Activated CD4-positive, alpha-beta T cell treated with anti-CD3 and anti-CD28 coated beads, Interleukin-2, amount 10 ng/mL, durations not matched to agents 7 days and 5 days (primary cell): ENCODE results near the gene SH3RF3. TPM values are rescaled to one million over a fixed set of nuclear protein-coding genes. Genes with fewer than 3 reads are reported as not detected.

Experiments used
- CTCF ChIA-PET: fragments of 350-600 bp; sonication (Branson Sonifier 250); formaldehyde crosslinking; loops from one replicate; lab custom pipeline; 2021; ENCODE audit warnings: antibody characterized with exemption; lab: Charles Lee
- POLR2A ChIA-PET: fragments of 350-600 bp; sonication (Branson Sonifier 250); formaldehyde crosslinking; loops from one replicate; lab custom pipeline; 2021; ENCODE audit warnings: antibody characterized with exemption; lab: Charles Lee
- DNase-seq: peaks from one replicate; pipeline ENCODE4 v3.0.0-alpha.2; 2020
- H3K27ac Mint-ChIP-seq: one replicate; pipeline ENCODE4 v1.8.0; 2021; ENCODE audit warnings: mild to moderate bottlenecking, moderate library complexity, mixed read lengths
- H3K27me3 Mint-ChIP-seq: one replicate; pipeline ENCODE4 v1.8.0; 2021; ENCODE audit warnings: mixed read lengths
- H3K36me3 Mint-ChIP-seq: one replicate; pipeline ENCODE4 v1.8.0; 2021; ENCODE audit warnings: low read depth, mixed read lengths
- H3K4me1 Mint-ChIP-seq: one replicate; pipeline ENCODE4 v1.8.0; 2021; ENCODE audit warnings: mixed read lengths
- H3K4me3 Mint-ChIP-seq: one replicate; pipeline ENCODE4 v1.8.0; 2021; ENCODE audit warnings: mild to moderate bottlenecking, moderate library complexity, mixed read lengths
- H3K9me3 Mint-ChIP-seq: one replicate; pipeline ENCODE4 v1.8.0; 2021; ENCODE audit warnings: mixed read lengths
- total RNA-seq, 2 experiments: library from RNA; stranded (reverse); gene quantifications; one replicate each; pipeline ENCODE4 v1.2.3, GENCODE V29; 2021

The SH3RF3 gene
- total RNA-seq, 2 experiments from 2014 or later = 0.08 to 0.17 TPM

GRCh38 chr2:109482361-109482861 is 353.4 kb downstream of the SH3RF3 start:
- CTCF ChIA-PET = interaction anchor here (1.1 to 3.0 kb wide), 2 partner anchors 28 to 150 kb away, joined by 3 to 7 read pairs; no protein-coding TSS in a partner anchor

GRCh38 chr2:109486711-109487535 is 357.9 kb downstream of the SH3RF3 start:
- no peaks in the 10 kb centered on the region for H3K4me1 Mint-ChIP-seq
- no peaks in the 10 kb centered on the region for H3K9me3 Mint-ChIP-seq
- POLR2A ChIA-PET = no interaction called here
- H3K36me3 Mint-ChIP-seq = no peaks in the 10 kb centered on the region
- H3K4me3 Mint-ChIP-seq = no peak overlapping the region
- no peaks in the 10 kb centered on the region for H3K27me3 Mint-ChIP-seq
- CTCF ChIA-PET = interaction anchor here (0.6 kb wide), 1 partner anchor 14 kb away, joined by 4 read pairs; no protein-coding TSS in a partner anchor
- DNase-seq = no peak
- H3K27ac Mint-ChIP-seq = no peak overlapping the region

More at GRCh38 chr2:109482361-109482861, 353.4 kb downstream of the SH3RF3 start:
- POLR2A ChIA-PET = no interaction called here
- H3K4me3 Mint-ChIP-seq = no peak overlapping the region
- H3K27me3 Mint-ChIP-seq = peaks cover 3% of the 10 kb centered on the region
- H3K27ac Mint-ChIP-seq = no peak overlapping the region
- no peaks in the 10 kb centered on the region for H3K9me3 Mint-ChIP-seq
- H3K4me1 Mint-ChIP-seq = no peaks in the 10 kb centered on the region
- DNase-seq = no peak
- no peaks in the 10 kb centered on the region for H3K36me3 Mint-ChIP-seq

- H3K27me3 Mint-ChIP-seq = no peaks in the 10 kb centered on the region
- CTCF ChIA-PET = interaction anchor here (0.6 kb wide), 1 partner anchor 13 kb away, joined by 4 read pairs; no protein-coding TSS in a partner anchor
- POLR2A ChIA-PET = no interaction called here
- DNase-seq = no peak
- H3K36me3 Mint-ChIP-seq = no peaks in the 10 kb centered on the region
- H3K4me1 Mint-ChIP-seq = no peaks in the 10 kb centered on the region
- H3K27ac Mint-ChIP-seq = no peak overlapping the region
- no peak overlapping the region for H3K4me3 Mint-ChIP-seq
- H3K9me3 Mint-ChIP-seq = no peaks in the 10 kb centered on the region
Observed at GRCh38 chr2:109487536-109487869, 358.5 kb downstream of the SH3RF3 start.

- H3K4me1 Mint-ChIP-seq = no peaks in the 10 kb centered on the region
- no peaks in the 10 kb centered on the region for H3K36me3 Mint-ChIP-seq
- H3K27ac Mint-ChIP-seq = no peak overlapping the region
- ChIA-PET POLR2A (no interaction called here), CTCF (interaction anchor here (0.6 kb wide), 1 partner anchor 13 kb away, joined by 4 read pairs; no protein-coding TSS in a partner anchor)
- no peaks in the 10 kb centered on the region for H3K27me3 Mint-ChIP-seq
- DNase-seq = no peak
- H3K4me3 Mint-ChIP-seq = no peak overlapping the region
- no peaks in the 10 kb centered on the region for H3K9me3 Mint-ChIP-seq
Observed at GRCh38 chr2:109487871-109488655, 359.1 kb downstream of the SH3RF3 start.

GRCh38 chr2:109489296-109489695 is 360.3 kb downstream of the SH3RF3 start:
- ChIA-PET POLR2A (interaction anchor here (0.6 kb wide), 1 partner anchor 58 kb away, joined by 4 read pairs; no protein-coding TSS in a partner anchor), CTCF (interaction anchor here (0.5 kb wide), 1 partner anchor 155 kb away, joined by 4 read pairs; no protein-coding TSS in a partner anchor)
- Mint-ChIP-seq H3K4me3 (no peak overlapping the region), H3K36me3 (no peaks in the 10 kb centered on the region), H3K27me3 (no peaks in the 10 kb centered on the region), H3K4me1 (no peaks in the 10 kb centered on the region), H3K9me3 (no peaks in the 10 kb centered on the region), H3K27ac (no peak overlapping the region)
- no peak for DNase-seq

GRCh38 chr2:109493176-109493935 is 364.4 kb downstream of the SH3RF3 start:
- H3K27me3 Mint-ChIP-seq = no peaks in the 10 kb centered on the region
- ChIA-PET CTCF (no interaction called here), POLR2A (no interaction called here)
- no peaks in the 10 kb centered on the region for H3K4me1 Mint-ChIP-seq
- H3K36me3 Mint-ChIP-seq = no peaks in the 10 kb centered on the region
- no peak overlapping the region for H3K27ac Mint-ChIP-seq
- no peak for DNase-seq
- no peak overlapping the region for H3K4me3 Mint-ChIP-seq
- no peaks in the 10 kb centered on the region for H3K9me3 Mint-ChIP-seq

- DNase-seq = no peak
- Mint-ChIP-seq H3K27ac (no peak overlapping the region), H3K4me1 (no peaks in the 10 kb centered on the region), H3K27me3 (no peaks in the 10 kb centered on the region), H3K36me3 (no peaks in the 10 kb centered on the region), H3K9me3 (no peaks in the 10 kb centered on the region), H3K4me3 (no peak overlapping the region)
- ChIA-PET POLR2A (no interaction called here), CTCF (no interaction called here)
Observed at GRCh38 chr2:109494351-109494750, 365.3 kb downstream of the SH3RF3 start.

GRCh38 chr2:109497463-109497862 is 368.5 kb downstream of the SH3RF3 start:
- Mint-ChIP-seq H3K27ac (no peak overlapping the region), H3K4me1 (no peaks in the 10 kb centered on the region), H3K36me3 (no peaks in the 10 kb centered on the region), H3K27me3 (no peaks in the 10 kb centered on the region), H3K4me3 (no peak overlapping the region), H3K9me3 (no peaks in the 10 kb centered on the region)
- ChIA-PET POLR2A (no interaction called here), CTCF (no interaction called here)
- DNase-seq = no peak

- ChIA-PET POLR2A (no interaction called here), CTCF (no interaction called here)
Observed at GRCh38 chr2:109497911-109498870, 369.2 kb downstream of the SH3RF3 start.

GRCh38 chr2:109498906-109499305 is 369.9 kb downstream of the SH3RF3 start:
- Mint-ChIP-seq H3K4me1 (no peaks in the 10 kb centered on the region), H3K27me3 (no peaks in the 10 kb centered on the region), H3K4me3 (no peak overlapping the region), H3K27ac (no peak overlapping the region), H3K9me3 (no peaks in the 10 kb centered on the region), H3K36me3 (no peaks in the 10 kb centered on the region)
- POLR2A ChIA-PET = no interaction called here
- DNase-seq = no peak
- CTCF ChIA-PET = no interaction called here

More at GRCh38 chr2:109497911-109498870, 369.2 kb downstream of the SH3RF3 start:
- no peaks in the 10 kb centered on the region for H3K9me3 Mint-ChIP-seq
- H3K4me3 Mint-ChIP-seq = no peak overlapping the region
- H3K4me1 Mint-ChIP-seq = no peaks in the 10 kb centered on the region
- no peaks in the 10 kb centered on the region for H3K27me3 Mint-ChIP-seq
- no peak for DNase-seq
- H3K27ac Mint-ChIP-seq = no peak overlapping the region
- no peaks in the 10 kb centered on the region for H3K36me3 Mint-ChIP-seq

- POLR2A ChIA-PET = no interaction called here
- Mint-ChIP-seq H3K36me3 (no peaks in the 10 kb centered on the region), H3K27me3 (no peaks in the 10 kb centered on the region), H3K4me3 (no peak overlapping the region), H3K9me3 (no peaks in the 10 kb centered on the region), H3K4me1 (no peaks in the 10 kb centered on the region), H3K27ac (no peak overlapping the region)
- DNase-seq = no peak
- CTCF ChIA-PET = interaction anchor here (1.1 to 1.2 kb wide), 2 partner anchors 9 to 11 kb away, joined by 3 read pairs; no protein-coding TSS in a partner anchor
Observed at GRCh38 chr2:109499566-109499965, 370.6 kb downstream of the SH3RF3 start.
